PC-3 (cell line): ENCODE results near the gene PEX10. TPM values are rescaled to one million over a fixed set of nuclear protein-coding genes. Genes with fewer than 3 reads are reported as not detected.

ENCODE experiments used
- ATAC-seq: fragments of 200-7000 bp; cut with Tn5 transposase; 2 replicates; pipeline ENCODE4 v1.9.1; 2020; ENCODE audit warnings: mild to moderate bottlenecking, moderate library complexity
- BruUV-seq: library from RNA; stranded (reverse); fragments of 400-500 nt; replicated peaks from 2 replicates; lab custom pipeline; 2021; lab: Mats Ljungman, UMichigan
- CTCF ChIA-PET: fragments of 300-600 bp; sonication (Branson Sonifier 250); formaldehyde crosslinking; loops from one replicate; lab custom pipeline; 2022; ENCODE audit warnings: antibody characterized with exemption; lab: Charles Lee
- POLR2A ChIA-PET: fragments of 300-600 bp; sonication (Branson Sonifier 250); formaldehyde crosslinking; loops from one replicate; lab custom pipeline; 2022; ENCODE audit warnings: antibody characterized with exemption; ENCODE audit not compliant: unreplicated experiment; lab: Charles Lee
- DNase-seq: peaks from one replicate; pipeline ENCODE4 v3.0.0-alpha.2; 2015
- H2AFZ ChIP-seq: fragments of 300-600 bp; sonication (generic); 2 replicates; pipeline ENCODE4 v1.6.0; 2016; ENCODE audit warnings: antibody characterized with exemption, low read length
- H3F3A ChIP-seq: fragments of 300-600 bp; sonication (generic); one replicate; pipeline ENCODE4 v1.6.0; 2017; ENCODE audit warnings: antibody characterized with exemption, low read length, control low read depth, mild to moderate bottlenecking; ENCODE audit not compliant: unreplicated experiment
- H3K27ac ChIP-seq: fragments of 300-600 bp; sonication (generic); 2 replicates; pipeline ENCODE4 v1.5.1; 2016; ENCODE audit warnings: mild to moderate bottlenecking, low read length
- H3K27me3 ChIP-seq: fragments of 300-600 bp; sonication (generic); 2 replicates; pipeline ENCODE4 v1.6.1; 2016; ENCODE audit warnings: low read length, mixed read lengths
- H3K36me3 ChIP-seq: fragments of 300-600 bp; sonication (generic); 2 replicates; pipeline ENCODE4 v1.6.1; 2016; ENCODE audit warnings: low read depth, mixed run types, low read length, mixed read lengths
- H3K4me1 ChIP-seq: fragments of 300-600 bp; sonication (generic); 2 replicates; pipeline ENCODE4 v1.5.1; 2016; ENCODE audit warnings: low read length; ENCODE audit not compliant: insufficient read depth
- H3K4me2 ChIP-seq: fragments of 300-600 bp; sonication (generic); 2 replicates; pipeline ENCODE4 v1.6.0; 2016; ENCODE audit warnings: low read length
- H3K4me3 ChIP-seq: fragments of 300-600 bp; sonication (generic); 2 replicates; pipeline ENCODE4 v1.5.1; 2016; ENCODE audit warnings: mild to moderate bottlenecking, low read length, mixed read lengths
- H3K79me2 ChIP-seq: fragments of 300-600 bp; sonication (generic); 2 replicates; pipeline ENCODE4 v1.6.1; 2017; ENCODE audit warnings: low read length, mixed read lengths
- H3K9ac ChIP-seq: fragments of 300-600 bp; sonication (generic); 2 replicates; pipeline ENCODE4 v1.6.0; 2016; ENCODE audit warnings: mild to moderate bottlenecking, low read length
- H3K9me2 ChIP-seq: fragments of 300-600 bp; sonication (generic); replicated peaks from 2 replicates; pipeline ENCODE4 v1.6.1; 2016; ENCODE audit warnings: mixed run types, low read length, mixed read lengths
- H3K9me3 ChIP-seq: fragments of 300-600 bp; sonication (generic); 2 replicates; pipeline ENCODE4 v1.6.1; 2016; ENCODE audit warnings: low read length, mixed read lengths
- H4K20me1 ChIP-seq: fragments of 300-600 bp; sonication (generic); 2 replicates; pipeline ENCODE4 v1.6.1; 2016; ENCODE audit warnings: low read length, mixed read lengths
- CTCF ChIP-seq: fragments of 300-600 bp; sonication (generic); conservative IDR thresholded peaks from 2 replicates; pipeline ENCODE4 v1.5.1; 2017; ENCODE audit warnings: antibody characterized with exemption, low read depth, mild to moderate bottlenecking, low read length
- EZH2 ChIP-seq: fragments of 300-600 bp; sonication (generic); IDR thresholded peaks from one replicate; pipeline ENCODE4 v1.6.1; 2017; ENCODE audit warnings: antibody characterized with exemption, mild to moderate bottlenecking, low read length; ENCODE audit not compliant: unreplicated experiment
- EZH2phosphoT487 ChIP-seq: fragments of 300-600 bp; sonication (generic); IDR thresholded peaks from 2 replicates; pipeline ENCODE4 v1.6.1; 2018; ENCODE audit warnings: mild to moderate bottlenecking, antibody characterized with exemption, low read length, borderline replicate concordance
- intact Hi-C: fragments of 100-400 bp; cut with micrococcal nuclease; formaldehyde crosslinking; loops from 2 replicates; pipeline ENCODE4 v1.9.0; 2023
- total RNA-seq: library from RNA; depleted of rRNA; stranded (reverse); fragments of >200 nt; gene quantifications from 2 replicates; pipeline ENCODE4 v1.2.3, GENCODE V29; 2014

Gene PEX10
- total RNA-seq, 1 experiment from 2014 or later, result 100 TPM

DNA sequence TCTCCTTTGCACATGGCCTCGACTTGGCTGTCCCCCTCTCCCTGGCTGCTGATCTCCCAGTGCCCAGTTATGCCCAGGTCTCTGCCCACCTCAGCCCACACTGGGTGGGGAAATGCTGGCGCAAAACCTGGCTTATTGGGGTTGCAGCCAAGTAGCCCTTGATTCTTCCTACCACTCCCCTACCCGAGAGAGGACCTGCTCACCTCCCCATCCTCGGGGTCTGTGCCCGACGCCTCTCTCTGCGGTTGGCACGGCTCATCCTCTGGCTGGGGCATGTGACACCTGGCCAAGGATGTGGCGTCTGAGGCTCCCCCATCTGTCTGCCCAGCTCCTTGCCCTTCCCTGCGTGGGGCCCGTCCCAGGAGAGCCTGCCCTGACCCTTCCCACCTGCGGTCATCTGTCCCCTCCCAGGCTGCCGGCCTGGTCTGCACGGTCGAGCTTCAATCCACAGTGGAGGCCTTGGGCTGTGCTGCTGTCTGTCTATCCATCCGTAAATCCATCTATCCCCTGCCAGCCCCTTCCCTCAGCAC, 6.5 kb upstream of the PEX10 start:
- no peak overlapping the region for H3K4me3 ChIP-seq
- H2AFZ ChIP-seq, result no peak overlapping the region
- BruUV-seq, result no TSS peak
- no peaks in the 10 kb centered on the region for H3K27me3 ChIP-seq
- peaks cover 28% of the 10 kb centered on the region for H3K4me1 ChIP-seq
- no peak overlapping the region for H3K4me2 ChIP-seq
- H4K20me1 ChIP-seq, result no peaks in the 10 kb centered on the region
- DNase-seq, result no peak
- no peaks in the 10 kb centered on the region for H3K9me3 ChIP-seq
- CTCF ChIA-PET, result no interaction called here
- H3K79me2 ChIP-seq, result peaks cover 4% of the 10 kb centered on the region
- no peaks in the 10 kb centered on the region for H3K9me2 ChIP-seq
- H3K36me3 ChIP-seq, result no peaks in the 10 kb centered on the region
- TF ChIP-seq EZH2, result no peak
- no peak for TF ChIP-seq EZH2phosphoT487
- no peak for TF ChIP-seq CTCF
- H3K27ac ChIP-seq, result no peak overlapping the region
- no peak for ATAC-seq
- intact Hi-C loops, result loop anchor here (10.0 kb wide), 1 partner anchor 226 kb away; no protein-coding TSS in a partner anchor
- no peaks in the 10 kb centered on the region for H3F3A ChIP-seq
- POLR2A ChIA-PET, result no interaction called here
- H3K9ac ChIP-seq, result no peak overlapping the region

GRCh38 chr1:2417833-2418225, 5.5 kb upstream of the PEX10 start:
- Histone ChIP-seq H3K27me3 (no peaks in the 10 kb centered on the region), H3K79me2 (peaks cover 14% of the 10 kb centered on the region), H3K4me2 (no peak overlapping the region), H3K9me3 (no peaks in the 10 kb centered on the region), H3K27ac (no peak overlapping the region), H3K4me1 (peaks cover 39% of the 10 kb centered on the region), H3K9me2 (no peaks in the 10 kb centered on the region), H2AFZ (no peak overlapping the region), H4K20me1 (no peaks in the 10 kb centered on the region), H3K9ac (no peak overlapping the region), H3F3A (no peaks in the 10 kb centered on the region), H3K4me3 (no peak overlapping the region), H3K36me3 (no peaks in the 10 kb centered on the region)
- ChIA-PET POLR2A (no interaction called here), CTCF (no interaction called here)
- DNase-seq (no peak), ATAC-seq (no peak)
- TF ChIP-seq EZH2 (no peak), CTCF (no peak), EZH2phosphoT487 (no peak)
- intact Hi-C loops, result loop anchor here (10.0 kb wide), 1 partner anchor 227 kb away; no protein-coding TSS in a partner anchor
- BruUV-seq, result no TSS peak

GRCh38 chr1:2417083-2417832, 4.9 kb upstream of the PEX10 start:
- Histone ChIP-seq H3K4me1 (peaks cover 39% of the 10 kb centered on the region), H3K27me3 (no peaks in the 10 kb centered on the region), H3K27ac (no peak overlapping the region), H3K4me2 (peak overlapping the region; percentile 90), H3K36me3 (no peaks in the 10 kb centered on the region), H3K79me2 (peaks cover 16% of the 10 kb centered on the region), H3K9me3 (no peaks in the 10 kb centered on the region), H4K20me1 (no peaks in the 10 kb centered on the region), H2AFZ (no peak overlapping the region), H3K9ac (peak overlapping the region; percentile 29; the same call in 1 of the 2 replicates), H3K4me3 (peak overlapping the region; percentile 66; the same call in 1 of the 2 replicates), H3F3A (no peaks in the 10 kb centered on the region), H3K9me2 (no peaks in the 10 kb centered on the region)
- POLR2A ChIA-PET, result no interaction called here
- no TSS peak for BruUV-seq
- intact Hi-C loops, result loop anchor here (10.0 kb wide), 1 partner anchor 228 kb away; no protein-coding TSS in a partner anchor
- CTCF ChIA-PET, result no interaction called here
- ATAC-seq (no peak), DNase-seq (no peak)
- TF ChIP-seq CTCF (no peak), EZH2 (no peak), EZH2phosphoT487 (no peak)
